HG02973 (cell line): ENCODE results near the gene MBNL1.

Experiments
- ATAC-seq: cut with Tn5 transposase; IDR thresholded peaks from one replicate; pipeline ENCODE4 v1.9.1; 2021; ENCODE audit warnings: moderate library complexity; ENCODE audit not compliant: unreplicated experiment

Gene MBNL1

DNA sequence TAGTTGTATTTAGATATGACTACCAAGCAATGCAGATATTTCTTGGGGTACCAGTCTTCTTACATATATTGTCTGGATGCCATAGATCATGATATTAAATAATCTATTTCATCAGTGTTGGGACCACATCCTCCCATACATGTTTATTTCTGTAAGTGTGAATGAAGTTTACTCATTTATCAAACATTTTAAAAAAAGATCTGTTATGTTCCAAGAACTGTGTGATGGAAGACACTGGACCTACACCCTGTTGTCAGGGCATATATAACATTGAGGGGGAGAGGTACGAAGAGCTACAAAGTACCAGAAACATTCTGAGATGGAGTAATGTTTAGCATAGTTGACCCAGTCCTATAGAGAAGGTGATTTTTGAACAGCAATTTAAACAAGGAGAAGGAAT, 26.6 kb downstream of the MBNL1 start:
- ATAC-seq: no peak

DNA sequence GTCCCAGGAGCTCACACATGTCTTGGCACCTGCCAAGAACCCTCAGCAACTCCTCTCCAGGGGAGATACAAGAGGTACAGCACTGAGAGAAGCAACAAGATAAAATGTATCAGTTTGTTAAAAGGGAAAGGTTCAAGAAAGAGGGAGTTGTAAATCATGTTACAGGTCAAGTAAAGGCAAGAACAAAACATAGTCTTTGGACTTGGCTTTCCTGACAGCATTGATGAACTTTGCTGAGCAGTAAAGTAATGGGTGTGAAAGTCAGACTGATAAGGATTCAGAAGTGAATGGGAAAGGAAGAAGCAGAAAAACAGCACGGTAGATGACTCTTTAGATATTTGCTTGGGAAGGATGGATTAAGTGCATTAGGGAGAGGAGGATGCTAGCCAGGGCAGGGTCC, 27.1 kb downstream of the MBNL1 start:
- no peak for ATAC-seq

DNA sequence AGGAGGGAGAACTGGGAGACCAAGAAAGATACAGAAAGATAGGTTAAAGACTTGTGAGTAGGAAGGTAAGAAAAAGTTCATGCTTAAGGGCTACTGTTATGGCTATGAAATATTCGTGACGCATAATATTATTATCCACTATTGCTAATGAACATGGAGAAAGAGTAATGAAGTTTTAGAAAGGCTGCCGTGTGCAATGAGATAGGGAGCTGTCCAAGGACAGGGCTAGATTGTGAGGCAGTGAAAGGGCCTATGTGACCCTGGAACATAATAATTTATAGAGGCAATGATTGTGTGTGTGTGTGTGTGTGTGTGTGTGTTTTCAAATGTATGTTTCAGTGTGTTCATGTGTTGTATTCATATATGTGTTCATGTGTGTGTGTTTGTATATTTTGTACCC, 27.7 kb downstream of the MBNL1 start:
- ATAC-seq: no peak

DNA sequence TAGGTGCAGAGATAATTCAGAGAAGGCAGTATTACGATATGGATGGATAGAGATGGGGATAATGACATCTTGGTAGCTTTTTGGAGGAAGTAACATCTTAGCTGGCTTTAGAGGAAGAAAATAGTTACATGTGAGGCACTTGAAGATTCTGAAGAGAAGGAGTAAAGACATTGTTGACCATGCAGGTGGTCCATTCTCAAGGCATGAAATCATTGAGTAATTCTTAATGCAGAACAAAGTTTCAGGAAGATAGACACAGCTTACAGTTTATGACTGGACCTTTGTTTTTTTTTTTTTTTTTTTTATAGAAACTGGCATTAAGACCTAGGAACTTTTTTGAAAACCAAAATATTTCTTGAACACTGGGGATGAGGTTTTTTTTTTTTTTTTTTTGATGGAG, 28.2 kb downstream of the MBNL1 start:
- no peak for ATAC-seq

DNA sequence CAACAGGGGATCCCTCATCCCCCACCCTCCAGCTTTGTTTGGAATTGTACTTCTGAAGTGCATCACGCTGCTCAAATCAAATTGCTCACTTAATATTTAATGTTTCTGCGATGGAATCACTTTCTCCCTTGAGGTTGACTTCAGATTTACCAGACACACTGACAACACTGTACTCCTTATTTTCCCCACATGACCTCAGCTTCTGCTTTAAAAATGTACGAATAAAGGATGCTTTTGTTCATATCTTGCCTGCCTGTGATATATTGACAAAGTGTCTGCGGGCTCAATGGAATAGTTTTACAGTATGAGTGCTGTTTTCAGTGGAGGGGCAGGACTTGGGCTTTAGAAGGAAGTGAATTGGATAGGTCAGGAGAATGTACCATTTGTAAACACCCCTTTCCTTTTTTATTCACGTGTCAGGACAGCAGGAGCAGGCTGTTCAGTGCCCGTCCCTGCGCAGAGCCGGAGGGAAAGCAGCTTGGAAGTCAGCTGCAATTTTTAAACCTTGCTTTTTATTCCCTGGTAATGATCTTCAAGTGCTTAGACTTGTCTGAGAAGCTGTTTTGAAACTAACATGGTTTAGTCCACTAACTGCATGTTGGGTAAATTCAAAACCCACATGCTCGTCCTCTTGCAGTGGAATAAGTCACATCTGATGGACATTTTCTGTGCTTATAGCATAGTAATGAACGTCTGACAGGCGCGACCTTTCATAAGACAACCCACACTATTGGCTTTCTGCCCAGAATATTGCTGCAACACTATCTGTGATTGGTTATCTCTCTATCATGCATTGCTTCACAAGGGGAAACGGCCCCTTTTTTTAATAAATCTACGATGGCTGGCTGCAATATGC, 29.9 kb downstream of the MBNL1 start:
- peak; percentile 65 for ATAC-seq

DNA sequence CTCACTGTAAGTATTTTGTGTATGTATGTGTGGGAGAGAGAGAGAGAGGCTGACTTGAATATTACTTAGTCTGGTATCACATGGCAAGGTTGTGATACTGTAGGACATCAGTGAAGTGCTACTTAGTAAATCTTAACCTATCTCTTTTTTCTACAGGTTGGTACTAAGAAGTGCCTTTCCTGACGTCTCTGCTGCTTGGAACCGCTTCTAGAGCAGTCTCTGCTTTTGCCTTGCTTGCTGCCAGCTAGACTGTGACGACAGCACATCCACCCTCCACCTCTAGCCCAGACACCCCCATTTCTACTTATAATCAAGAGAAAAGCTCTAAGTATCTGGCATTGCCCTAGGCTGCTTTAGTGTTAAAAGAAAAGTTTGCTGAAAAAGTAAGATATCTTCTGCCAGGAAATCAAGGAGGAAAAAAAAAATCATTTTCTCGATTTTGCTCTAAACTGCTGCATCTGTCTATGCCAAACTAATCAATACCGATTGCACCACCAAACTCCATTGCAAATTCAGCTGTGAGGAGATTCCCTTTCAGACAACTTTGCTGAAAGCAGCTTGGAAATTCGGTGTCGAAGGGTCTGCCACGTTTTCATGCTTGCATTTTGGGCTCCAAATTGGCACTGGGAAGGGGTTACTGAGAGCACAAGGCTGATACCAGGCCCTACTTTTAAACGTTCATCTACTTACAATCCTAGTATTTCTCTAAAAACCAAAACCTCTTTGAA, 30.7 kb downstream of the MBNL1 start:
- ATAC-seq: no peak

- no peak for ATAC-seq
Observed at GRCh38 chr3:152300029-152300731, 31.5 kb downstream of the MBNL1 start.

GRCh38 chr3:152301745-152302181, 33.0 kb downstream of the MBNL1 start:
- no peak for ATAC-seq

DNA sequence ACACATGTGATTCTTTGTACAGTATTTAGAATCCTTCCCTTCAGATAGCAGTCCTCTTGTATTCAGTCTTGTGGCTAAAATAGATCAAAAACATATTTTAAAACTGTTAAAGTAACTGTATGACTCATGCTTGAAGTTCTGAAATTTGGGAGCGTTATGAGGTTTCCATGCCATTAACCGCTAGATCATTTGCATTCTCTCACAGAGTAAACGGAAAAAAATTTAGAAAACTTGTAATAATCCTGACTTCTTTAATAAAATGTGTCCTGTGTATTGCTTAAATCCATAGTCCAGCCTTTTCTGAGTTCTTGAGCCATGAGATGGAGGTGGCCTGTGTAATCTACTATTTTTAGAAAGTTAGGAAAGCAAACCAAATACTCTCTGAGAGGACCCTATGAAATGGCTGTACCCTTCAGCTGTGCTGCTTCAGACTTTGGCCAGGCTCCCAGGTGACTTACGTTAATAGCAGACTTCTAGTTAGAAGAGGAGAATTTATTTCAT, 33.8 kb downstream of the MBNL1 start:
- ATAC-seq: peak; percentile 63

- no peak for ATAC-seq
Observed at GRCh38 chr3:152304160-152304559, 35.4 kb downstream of the MBNL1 start.

- ATAC-seq: no peak
Observed at GRCh38 chr3:152305075-152305474, 36.3 kb downstream of the MBNL1 start.

DNA sequence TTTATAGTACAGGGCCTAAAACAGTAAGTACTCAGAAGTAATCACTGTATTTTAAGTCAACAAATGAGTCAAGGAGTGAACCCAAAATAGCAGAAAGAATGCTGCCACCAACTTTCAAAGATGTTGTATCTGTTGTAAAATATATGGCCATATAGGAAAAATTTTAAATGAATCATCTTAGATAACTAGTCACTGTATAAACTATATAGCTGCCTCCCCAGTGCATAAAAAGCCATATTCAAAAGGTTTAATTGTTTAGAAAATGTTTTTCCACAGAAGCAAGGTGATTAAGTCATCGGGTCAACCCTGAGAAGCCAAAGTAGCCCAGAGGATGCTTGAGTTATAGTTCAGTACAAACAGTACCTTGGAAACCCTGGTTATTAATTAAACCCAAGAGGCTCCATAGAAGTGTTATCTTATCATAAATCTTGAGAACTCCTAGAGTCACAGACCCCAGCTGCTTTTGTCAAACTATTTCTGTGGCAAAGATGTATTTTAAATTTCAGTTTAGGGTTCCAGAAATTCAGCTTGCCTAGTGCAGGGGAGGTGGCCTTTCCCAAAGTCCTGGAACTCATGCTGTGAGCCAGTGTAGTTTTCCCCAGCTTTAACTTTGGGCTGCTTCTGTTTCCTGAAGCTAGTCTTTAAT, 39.2 kb downstream of the MBNL1 start:
- ATAC-seq: no peak

- ATAC-seq: no peak
Observed at GRCh38 chr3:152308475-152308844, 39.7 kb downstream of the MBNL1 start.

GRCh38 chr3:152309031-152309430, 40.3 kb downstream of the MBNL1 start:
- ATAC-seq: no peak

GRCh38 chr3:152309535-152310307, 41.0 kb downstream of the MBNL1 start:
- no peak for ATAC-seq

DNA sequence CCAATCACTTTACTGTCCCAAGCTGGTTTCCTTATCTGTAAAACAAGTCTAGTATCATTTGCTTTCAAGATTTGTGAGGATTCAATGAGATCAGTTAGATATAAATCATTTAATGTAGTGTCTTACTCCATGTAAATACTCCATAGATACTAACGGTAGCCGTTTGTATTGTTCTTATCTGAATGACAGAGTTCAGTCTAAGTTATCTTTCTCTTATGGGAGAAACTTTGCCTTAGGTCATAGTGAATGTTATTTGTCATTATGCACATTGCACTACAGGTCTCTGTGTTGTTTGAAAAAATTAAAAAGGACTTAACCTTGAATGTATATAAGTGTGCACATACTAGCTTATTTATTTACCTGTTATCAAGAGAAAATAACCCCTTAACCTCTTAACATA, 44.7 kb downstream of the MBNL1 start:
- no peak for ATAC-seq

- no peak for ATAC-seq
Observed at GRCh38 chr3:152313914-152314313, 45.2 kb downstream of the MBNL1 start.

DNA sequence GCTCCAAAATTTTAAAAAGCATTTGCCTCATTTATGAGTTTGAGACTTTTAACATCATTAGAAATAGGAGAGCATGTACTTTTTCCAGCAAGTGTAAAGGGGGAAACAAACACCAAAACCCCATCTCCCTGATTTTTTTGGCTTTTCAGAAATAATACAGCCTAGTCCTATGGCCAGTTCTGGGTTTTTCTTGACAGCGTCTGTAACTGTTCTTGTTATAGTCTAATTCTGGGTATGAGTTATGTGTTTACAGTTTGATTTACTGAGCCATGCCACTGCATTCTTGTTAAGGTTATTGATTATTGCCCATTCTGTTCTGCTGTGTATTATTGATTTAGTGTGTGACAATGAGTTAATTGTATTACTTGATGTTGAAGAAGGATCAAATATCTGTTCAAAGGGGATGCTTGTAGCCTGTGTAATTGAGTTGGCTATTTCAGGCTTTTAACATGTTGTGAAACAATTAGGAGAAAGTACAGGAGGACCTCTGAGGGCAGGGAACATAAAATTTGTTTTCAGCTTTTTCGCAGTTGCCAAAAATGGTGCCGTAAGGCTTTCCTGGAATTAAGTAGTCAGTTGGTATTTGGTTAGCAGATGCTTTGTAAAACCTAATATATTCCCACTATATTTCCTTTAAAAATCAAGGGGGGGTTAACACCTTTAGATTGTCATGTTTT, 46.1 kb downstream of the MBNL1 start:
- no peak for ATAC-seq

GRCh38 chr3:152315623-152316022, 46.9 kb downstream of the MBNL1 start:
- no peak for ATAC-seq

DNA sequence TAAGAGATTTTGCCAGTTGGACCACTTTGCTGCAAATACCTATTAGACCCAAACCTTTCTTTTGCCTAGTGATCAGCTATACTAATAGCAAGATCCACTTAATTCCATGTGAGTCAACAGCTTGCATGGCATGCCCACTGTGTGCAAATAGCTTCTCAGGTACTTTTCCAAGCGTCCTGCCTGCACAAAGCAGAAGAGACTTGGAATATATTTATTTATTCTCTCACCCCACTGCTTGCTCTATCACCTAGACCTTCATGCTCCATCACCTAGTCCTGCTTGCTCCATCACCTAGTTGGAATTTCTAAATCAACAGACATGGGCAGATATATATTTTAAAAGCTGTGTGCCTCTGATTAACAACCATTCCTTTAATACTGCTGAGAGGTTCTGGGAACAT, 47.6 kb downstream of the MBNL1 start:
- no peak for ATAC-seq
